Fibroblast of skin of right quadriceps (primary cell): ENCODE data around the gene CYTH4.

Experiments
- DNase-seq: peaks from one replicate; pipeline ENCODE4 v3.0.0-alpha.2; 2013

Gene CYTH4

GRCh38 chr22:37353839-37354238 lies 71.5 kb downstream of the CYTH4 start:
- DNase-seq, result peak; percentile 51

DNA sequence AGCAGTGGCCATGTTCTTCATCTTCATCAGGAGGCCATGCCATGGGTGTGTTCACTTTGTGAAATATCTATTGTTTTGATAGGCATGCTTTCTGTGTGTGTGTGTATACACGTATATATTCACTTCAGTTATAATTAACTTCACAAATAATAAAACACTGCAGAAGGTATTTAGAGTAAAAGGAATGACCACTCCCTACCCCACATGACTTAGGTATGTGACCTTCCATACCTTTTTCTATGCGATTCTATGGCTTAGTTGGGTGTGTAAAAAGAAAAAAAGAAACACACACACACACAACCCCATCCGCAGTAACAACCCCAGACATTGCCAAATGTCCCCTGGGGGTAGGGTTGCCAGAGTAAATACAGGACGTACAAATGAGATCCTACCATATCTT lies 72.0 kb downstream of the CYTH4 start:
- DNase-seq, result no peak

DNA sequence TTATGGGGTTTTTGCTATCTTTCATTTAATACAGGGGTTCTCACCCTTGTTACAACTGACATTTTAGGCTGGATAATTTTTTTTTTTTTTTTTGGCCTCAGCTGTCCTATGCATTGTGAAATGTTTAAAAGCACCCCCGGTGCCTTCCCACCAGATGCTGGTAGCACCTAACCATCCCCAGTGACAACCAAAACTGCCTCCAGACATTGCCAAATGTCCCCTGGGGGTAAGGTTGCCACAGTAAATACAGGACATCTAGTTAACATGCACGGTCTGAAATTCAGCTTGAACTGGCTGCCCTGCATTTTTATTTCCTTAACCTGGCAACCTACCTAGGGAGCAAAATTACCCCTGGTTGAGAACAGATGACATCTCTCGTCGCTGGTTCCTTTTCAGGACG lies 72.4 kb downstream of the CYTH4 start:
- no peak for DNase-seq

DNA sequence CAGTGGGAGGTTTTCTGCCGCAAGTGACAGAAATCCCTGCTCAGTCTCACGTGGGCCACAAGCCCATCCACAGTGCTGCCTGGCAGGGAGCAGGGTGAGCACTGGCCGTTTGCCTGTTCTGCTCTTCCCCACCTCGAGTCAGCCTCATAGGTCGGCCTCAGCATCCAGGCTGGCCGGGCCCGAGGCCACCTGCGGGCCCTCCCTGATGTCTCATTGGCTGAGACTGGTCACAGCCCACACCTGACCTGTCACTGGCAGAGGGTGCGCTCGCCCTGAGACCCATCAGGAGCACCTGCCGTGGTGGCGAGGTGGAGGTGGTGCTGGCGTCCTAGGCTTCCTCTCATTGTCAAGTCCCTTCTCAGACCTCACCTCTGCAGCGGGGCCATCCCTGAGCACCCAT lies 72.9 kb downstream of the CYTH4 start:
- no peak for DNase-seq

GRCh38 chr22:37356922-37357321 lies 74.6 kb downstream of the CYTH4 start:
- DNase-seq, result no peak

DNA sequence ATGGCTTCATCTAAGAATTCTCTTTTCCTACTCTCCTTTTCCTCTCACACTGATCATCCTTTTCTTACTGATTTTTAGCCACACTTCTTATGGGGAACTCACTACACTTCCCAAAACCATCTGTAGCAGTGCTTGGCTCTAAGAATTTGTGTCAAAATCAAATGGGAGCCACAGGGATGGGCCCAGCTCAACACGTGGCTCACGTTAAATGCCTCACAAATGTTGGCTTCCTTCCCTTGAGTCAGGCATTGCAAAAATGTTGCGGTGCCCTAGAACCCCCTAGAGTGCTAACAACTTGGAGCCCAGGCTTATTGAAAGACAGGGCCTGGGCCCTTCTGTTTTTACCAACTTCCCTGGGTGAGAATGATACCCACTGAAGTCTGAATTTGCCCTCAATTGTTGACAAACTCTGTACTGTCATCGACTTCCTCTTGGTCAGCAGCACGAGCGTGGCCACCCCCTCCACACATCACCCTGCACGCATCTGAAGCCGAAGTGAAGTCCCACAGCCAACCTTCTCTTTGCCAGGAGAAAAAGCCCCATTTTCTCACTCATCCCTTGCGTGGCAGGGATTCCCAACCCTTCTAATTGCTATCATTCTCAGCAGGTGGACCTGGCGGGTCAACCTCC lies 75.3 kb downstream of the CYTH4 start:
- peak; percentile 64 for DNase-seq

DNA sequence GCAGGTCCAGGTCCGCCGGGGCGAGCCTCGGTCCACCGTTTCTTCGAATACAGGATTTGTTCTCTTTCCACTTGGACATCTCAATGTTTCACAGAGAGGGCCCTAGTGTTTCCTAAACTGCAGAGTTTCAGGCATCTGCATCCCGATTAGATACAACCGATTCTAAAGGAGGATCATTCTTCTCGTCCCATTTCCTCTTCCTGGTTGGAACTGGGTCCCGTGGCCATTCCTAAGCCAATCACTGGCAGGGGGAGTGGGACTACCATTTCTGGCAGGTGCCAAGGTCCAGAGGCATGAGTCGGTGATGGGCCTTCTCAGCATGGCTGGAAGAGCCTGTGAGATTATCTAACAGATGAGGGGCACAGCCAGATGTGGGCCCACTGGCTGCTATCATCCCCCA lies 76.1 kb downstream of the CYTH4 start:
- DNase-seq, result no peak

DNA sequence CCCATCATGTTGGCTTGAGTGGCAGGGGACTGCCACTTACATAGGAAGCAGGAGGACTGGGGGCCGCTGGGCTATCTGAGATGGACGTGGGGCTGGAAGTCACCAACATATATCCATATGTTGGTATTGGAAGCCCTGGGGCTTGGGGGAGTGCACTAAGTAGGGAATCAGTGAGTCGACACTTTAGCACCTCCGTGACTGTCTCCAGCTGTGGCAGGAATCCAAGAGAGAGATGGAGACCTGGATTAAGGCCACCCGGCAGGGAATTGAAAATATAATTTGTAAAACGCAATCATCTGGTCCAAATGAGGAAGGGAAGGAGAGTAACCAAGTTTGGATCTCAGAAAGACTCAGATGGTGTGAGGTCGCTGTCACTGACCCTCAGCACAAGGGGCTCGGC lies 76.6 kb downstream of the CYTH4 start:
- peak; percentile 65 for DNase-seq

DNA sequence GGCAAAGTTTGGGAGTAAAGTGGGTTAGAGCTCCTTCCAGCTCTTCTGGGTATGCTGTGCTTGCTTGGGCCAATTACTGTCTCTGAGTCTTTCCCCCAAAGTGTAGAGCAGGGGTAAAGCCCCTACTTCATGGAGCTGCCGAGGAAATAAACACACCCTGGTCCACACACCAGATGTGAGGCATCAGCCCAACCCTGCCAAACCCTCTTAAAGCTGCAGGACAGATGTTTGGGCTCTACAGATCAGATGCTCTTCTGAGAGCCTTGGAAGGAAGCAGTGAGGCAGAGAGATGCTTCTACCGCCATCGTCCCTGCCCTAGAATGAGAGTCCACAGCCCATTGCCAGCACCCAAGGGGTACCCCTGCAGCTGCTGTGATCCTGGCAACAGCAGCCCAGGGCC lies 80.3 kb downstream of the CYTH4 start:
- DNase-seq, result no peak

DNA sequence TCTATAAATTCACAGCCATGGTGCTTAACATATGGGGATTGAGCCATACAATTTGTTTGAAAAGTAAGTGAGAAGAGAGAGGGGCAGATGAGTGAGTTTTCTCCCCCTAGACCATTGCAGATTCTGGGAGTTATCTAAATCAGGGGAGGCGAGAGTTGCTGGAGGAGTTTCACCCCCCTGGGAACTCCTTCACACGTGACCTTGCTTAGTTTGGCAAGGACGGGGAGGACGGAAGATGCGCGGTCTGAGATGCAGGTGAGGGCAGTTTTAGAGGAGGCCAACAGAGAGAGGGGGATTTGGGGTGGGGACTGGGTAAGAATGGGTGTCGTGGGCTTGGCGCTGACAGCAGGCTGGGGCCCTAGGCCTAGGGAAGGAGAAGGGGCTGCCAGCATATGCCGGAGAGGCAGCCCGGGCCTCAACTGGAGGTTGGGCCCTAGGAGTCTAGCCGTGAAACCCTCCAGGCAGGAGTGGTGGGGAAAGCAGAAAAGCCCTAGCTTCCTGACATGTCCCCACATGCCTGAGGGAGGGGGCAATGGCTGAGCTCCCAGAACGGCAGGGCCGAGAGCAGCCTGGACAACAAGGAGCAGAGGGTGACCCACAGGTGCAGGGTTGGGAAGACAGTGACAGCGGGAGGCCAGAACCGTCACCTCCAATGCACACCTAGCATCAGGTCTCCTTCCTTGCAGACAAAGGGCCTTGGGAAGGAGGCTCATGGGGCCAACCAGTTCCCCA lies 81.1 kb downstream of the CYTH4 start:
- no peak for DNase-seq
